Panc1 (cell line): ENCODE measurements around the gene SBNO2. TPM values are rescaled to one million over a fixed set of nuclear protein-coding genes. Genes with fewer than 3 reads are reported as not detected.

Source experiments
- ATAC-seq: fragments of 200-7000 bp; cut with Tn5 transposase; 2 replicates; pipeline ENCODE4 v1.9.1; 2020; ENCODE audit warnings: mild to moderate bottlenecking, moderate library complexity
- BruUV-seq: library from RNA; stranded (reverse); fragments of 400-500 nt; replicated peaks from 2 replicates; lab custom pipeline; 2021; lab: Mats Ljungman, UMichigan
- CTCF ChIA-PET: fragments of 300-600 bp; sonication (Branson Sonifier 250); formaldehyde crosslinking; loops from one replicate; lab custom pipeline; 2022; ENCODE audit warnings: antibody characterized with exemption; lab: Charles Lee
- POLR2A ChIA-PET: fragments of 300-600 bp; sonication (Branson Sonifier 250); formaldehyde crosslinking; loops from one replicate; lab custom pipeline; 2022; ENCODE audit warnings: antibody characterized with exemption; lab: Charles Lee
- DNase-seq: peaks from one replicate; pipeline ENCODE4 v3.0.0-alpha.2; 2010; ENCODE audit warnings: low read depth, low spot score
- H3K27ac ChIP-seq: 2 replicates; pipeline ENCODE4 v1.5.1; 2011; ENCODE audit warnings: mild to moderate bottlenecking, low read length, inconsistent platforms
- H3K27me3 ChIP-seq: fragments of 200-500 bp; sonication (Bioruptor generic); 2 replicates; pipeline ENCODE4 v1.6.0; 2014; ENCODE audit warnings: low read length, inconsistent platforms; ENCODE audit not compliant: control insufficient read depth, insufficient read depth
- H3K36me3 ChIP-seq: fragments of 200-500 bp; sonication (Bioruptor generic); 2 replicates; pipeline ENCODE4 v1.5.1; 2014; ENCODE audit warnings: inconsistent platforms, mild to moderate bottlenecking, low read length, moderate library complexity; ENCODE audit not compliant: control insufficient read depth, insufficient read depth
- H3K4me1 ChIP-seq: 2 replicates; pipeline ENCODE4 v1.5.1; 2011; ENCODE audit warnings: inconsistent platforms, mild to moderate bottlenecking, low read length, moderate library complexity; ENCODE audit not compliant: control insufficient read depth, insufficient read depth
- H3K4me3 ChIP-seq, 2 experiments: 2 replicates each; pipeline ENCODE4 v1.5.1; 2011 to 2012; ENCODE audit warnings: low read depth in 2 of 2, low read length in 2 of 2, mild to moderate bottlenecking in 2 of 2, inconsistent platforms in 1 of 2, moderate library complexity in 1 of 2
- H3K9me3 ChIP-seq: fragments of 200-500 bp; sonication (Bioruptor generic); 2 replicates; pipeline ENCODE4 v1.5.1; 2014; ENCODE audit warnings: low read depth, mild to moderate bottlenecking, inconsistent platforms, low read length, moderate library complexity; ENCODE audit not compliant: control insufficient read depth, insufficient read depth
- CTCF ChIP-seq: fragments of 450-650 bp; IDR thresholded peaks from 2 replicates; pipeline ENCODE4 v1.5.1; 2017; ENCODE audit warnings: mild to moderate bottlenecking
- POLR2AphosphoS5 ChIP-seq: IDR thresholded peaks from 2 replicates; pipeline ENCODE4 v1.6.1; 2012; ENCODE audit warnings: mild to moderate bottlenecking, low read depth, low read length, moderate library complexity
- SIN3A ChIP-seq: IDR thresholded peaks from 2 replicates; pipeline ENCODE4 v1.6.1; 2012; ENCODE audit warnings: low read depth, mild to moderate bottlenecking, low read length, moderate library complexity, borderline replicate concordance; ENCODE audit not compliant: insufficient read depth
- TCF7L2 ChIP-seq: IDR thresholded peaks from 2 replicates; pipeline ENCODE4 v1.6.1; 2011; ENCODE audit warnings: mild to moderate bottlenecking, low read depth, low read length, inconsistent platforms
- in situ Hi-C: cut with HindIII; loops from 2 replicates; pipeline ENCODE4 v1.10.0; 2016; ENCODE audit warnings: low sequenced_read_pairs, low pct_unique_long_range_greater_than_20kb
- intact Hi-C: fragments of 100-400 bp; cut with micrococcal nuclease; formaldehyde crosslinking; loops from one replicate; pipeline ENCODE4 v1.10.0; 2022; ENCODE audit not compliant: unreplicated experiment
- total RNA-seq: library from RNA; stranded (reverse); gene quantifications from one replicate; pipeline ENCODE4 v1.2.1, GENCODE V29; 2021; ENCODE audit not compliant: unreplicated experiment
- TF ChIP-seq, protein P1 (sequence below), 2 experiments: IDR thresholded peaks; 2 replicates each; pipeline ENCODE4 v1.6.1; 2011 to 2012; ENCODE audit warnings: low read depth in 2 of 2, control low read depth in 1 of 2, low read length in 1 of 2, mild to moderate bottlenecking in 1 of 2, moderate library complexity in 1 of 2; ENCODE audit not compliant: insufficient read depth in 1 of 2

SBNO2 gene
- total RNA-seq, 1 experiment from 2014 or later = 101 TPM

- Histone ChIP-seq H3K4me3 (no peak overlapping the region), H3K27ac (no peak overlapping the region), H3K4me1 (peaks cover 6% of the 10 kb centered on the region), H3K36me3 (no peaks in the 10 kb centered on the region), H3K27me3 (no peaks in the 10 kb centered on the region), H3K9me3 (no peaks in the 10 kb centered on the region)
- no TSS peak for BruUV-seq
- ChIA-PET POLR2A (no interaction called here), CTCF (interaction anchor here (0.6 to 0.7 kb wide), 2 partner anchors 17 to 64 kb away, joined by 4 to 6 read pairs; no protein-coding TSS in a partner anchor)
- DNase-seq (no peak), ATAC-seq (no peak)
- in situ Hi-C loops = no loop called here
- TF ChIP-seq POLR2AphosphoS5 (no peak), TCF7L2 (no peak), SIN3A (no peak), CTCF (no peak)
- TF ChIP-seq, protein P1, sequence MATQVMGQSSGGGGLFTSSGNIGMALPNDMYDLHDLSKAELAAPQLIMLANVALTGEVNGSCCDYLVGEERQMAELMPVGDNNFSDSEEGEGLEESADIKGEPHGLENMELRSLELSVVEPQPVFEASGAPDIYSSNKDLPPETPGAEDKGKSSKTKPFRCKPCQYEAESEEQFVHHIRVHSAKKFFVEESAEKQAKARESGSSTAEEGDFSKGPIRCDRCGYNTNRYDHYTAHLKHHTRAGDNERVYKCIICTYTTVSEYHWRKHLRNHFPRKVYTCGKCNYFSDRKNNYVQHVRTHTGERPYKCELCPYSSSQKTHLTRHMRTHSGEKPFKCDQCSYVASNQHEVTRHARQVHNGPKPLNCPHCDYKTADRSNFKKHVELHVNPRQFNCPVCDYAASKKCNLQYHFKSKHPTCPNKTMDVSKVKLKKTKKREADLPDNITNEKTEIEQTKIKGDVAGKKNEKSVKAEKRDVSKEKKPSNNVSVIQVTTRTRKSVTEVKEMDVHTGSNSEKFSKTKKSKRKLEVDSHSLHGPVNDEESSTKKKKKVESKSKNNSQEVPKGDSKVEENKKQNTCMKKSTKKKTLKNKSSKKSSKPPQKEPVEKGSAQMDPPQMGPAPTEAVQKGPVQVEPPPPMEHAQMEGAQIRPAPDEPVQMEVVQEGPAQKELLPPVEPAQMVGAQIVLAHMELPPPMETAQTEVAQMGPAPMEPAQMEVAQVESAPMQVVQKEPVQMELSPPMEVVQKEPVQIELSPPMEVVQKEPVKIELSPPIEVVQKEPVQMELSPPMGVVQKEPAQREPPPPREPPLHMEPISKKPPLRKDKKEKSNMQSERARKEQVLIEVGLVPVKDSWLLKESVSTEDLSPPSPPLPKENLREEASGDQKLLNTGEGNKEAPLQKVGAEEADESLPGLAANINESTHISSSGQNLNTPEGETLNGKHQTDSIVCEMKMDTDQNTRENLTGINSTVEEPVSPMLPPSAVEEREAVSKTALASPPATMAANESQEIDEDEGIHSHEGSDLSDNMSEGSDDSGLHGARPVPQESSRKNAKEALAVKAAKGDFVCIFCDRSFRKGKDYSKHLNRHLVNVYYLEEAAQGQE (IDR thresholded peaks at IDR 0.05; ENCODE audit: insufficient read depth in 1 of 2, low read depth in 2 of 2, low read length in 1 of 2) = no peak
- intact Hi-C loops = no loop called here
Measured at GRCh38 chr19:1060689-1061088, 113.4 kb downstream of the SBNO2 start.

DNA sequence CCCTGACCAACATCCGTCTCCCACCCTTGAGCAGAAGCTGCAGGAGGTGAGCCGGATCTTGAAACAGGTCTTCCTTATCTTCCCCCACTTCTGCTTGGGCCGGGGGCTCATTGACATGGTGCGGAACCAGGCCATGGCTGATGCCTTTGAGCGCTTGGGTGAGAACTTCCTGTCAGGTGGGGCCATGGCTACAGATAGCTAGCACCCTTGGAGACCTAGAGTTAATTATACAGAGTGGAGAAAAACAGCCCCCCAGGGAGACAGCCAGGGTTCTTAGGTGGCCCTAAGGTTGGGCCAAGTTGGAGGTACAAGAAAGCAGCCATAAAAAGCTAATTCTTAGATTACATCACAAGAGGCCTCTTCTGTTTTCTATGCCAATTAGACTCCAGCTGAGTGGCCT, 116.0 kb downstream of the SBNO2 start:
- no peak for DNase-seq
- no peak overlapping the region for H3K27ac ChIP-seq
- TF ChIP-seq SIN3A (no peak), CTCF (no peak), TCF7L2 (no peak), POLR2AphosphoS5 (no peak)
- TF ChIP-seq, protein P1 (IDR thresholded peaks at IDR 0.05; ENCODE audit: insufficient read depth in 1 of 2, low read depth in 2 of 2, low read length in 1 of 2) = no peak
- BruUV-seq = no TSS peak
- H3K4me1 ChIP-seq = no peaks in the 10 kb centered on the region
- no peak for ATAC-seq
- intact Hi-C loops (no loop called here), in situ Hi-C loops (no loop called here)
- H3K9me3 ChIP-seq = no peaks in the 10 kb centered on the region
- CTCF ChIA-PET = no interaction called here
- POLR2A ChIA-PET = no interaction called here
- no peaks in the 10 kb centered on the region for H3K27me3 ChIP-seq
- no peaks in the 10 kb centered on the region for H3K36me3 ChIP-seq
- no peak overlapping the region for H3K4me3 ChIP-seq
